ENCODE data around the gene FAAP20. TPM values are rescaled to one million over a fixed set of nuclear protein-coding genes. Genes with fewer than 3 reads are reported as not detected.
A peak's percentile ranks its signal among the peaks of the same experiment; 100 is the strongest.

FAAP20 gene
- total and polyA plus RNA-seq, 2 experiments from 2014 or later: 79.1 to 167 TPM

- ATAC-seq (no peak), DNase-seq (ENCODE audit: low spot score) (no peak)
Observed at GRCh38 chr1:2163205-2163604, 31.4 kb downstream of the FAAP20 start.

GRCh38 chr1:2160451-2161300 lies 33.9 kb downstream of the FAAP20 start:
- H3K9me2 ChIP-seq (ENCODE audit: insufficient read depth): no peaks in the 10 kb centered on the region
- no peaks in the 10 kb centered on the region; the same call in 1 of the 2 replicates for H3F3A ChIP-seq (replicated peaks; ENCODE audit: low read depth)
- H3K27me3 ChIP-seq (ENCODE audit: insufficient read depth): no peaks in the 10 kb centered on the region
- Mint-ChIP-seq H3K27ac (no peak overlapping the region), H3K36me3 (ENCODE audit: low read depth) (peaks cover 31% of the 10 kb centered on the region), H3K4me1 (no peaks in the 10 kb centered on the region), H3K9me3 (no peaks in the 10 kb centered on the region), H3K27me3 (ENCODE audit: insufficient read depth, low read depth, poor library complexity) (peaks cover 5% of the 10 kb centered on the region), H3K4me3 (no peak overlapping the region)
- H3K27ac ChIP-seq (ENCODE audit: low read depth): no peak overlapping the region
- H4K20me1 ChIP-seq (replicated peaks; ENCODE audit: insufficient read depth): no peaks in the 10 kb centered on the region; the same call in none of the 2 replicates
- H3K79me2 ChIP-seq (replicated peaks; ENCODE audit: insufficient read depth): no peaks in the 10 kb centered on the region
- no peak overlapping the region for H2AFZ ChIP-seq
- H3K4me3 ChIP-seq: no peak overlapping the region
- H3K36me3 ChIP-seq (ENCODE audit: insufficient read depth): no peaks in the 10 kb centered on the region; the same call in 1 of the 2 replicates
- no peak overlapping the region for H3K4me2 ChIP-seq
- H3K4me1 ChIP-seq (ENCODE audit: insufficient read depth): 0 out of 2 replicates have a peak, but pooled peaks cover 3% of the 10 kb centered on the region
- ATAC-seq (no peak; the same call in 2 of the 3 replicates), DNase-seq (ENCODE audit: low spot score) (no peak)
- TF ChIP-seq REST (IDR thresholded peaks at IDR 0.05; ENCODE audit: unreplicated experiment) (no peak), POLR2AphosphoS5 (IDR thresholded peaks at IDR 0.05; ENCODE audit: low read depth) (no peak), JUNB (IDR thresholded peaks at IDR 0.05; ENCODE audit: unreplicated experiment) (no peak), ZNF331 (CRISPR knock-in tag; IDR thresholded peaks at IDR 0.05; ENCODE audit: low read depth) (no peak), EZH2phosphoT487 (IDR thresholded peaks at IDR 0.05; ENCODE audit: unreplicated experiment) (no peak), ZNF114 (CRISPR knock-in tag; IDR thresholded peaks at IDR 0.05) (no peak), STAT1 (IDR thresholded peaks at IDR 0.05; ENCODE audit: unreplicated experiment) (no peak), CREB1 (CRISPR knock-in tag; IDR thresholded peaks at IDR 0.05; ENCODE audit: low read depth) (no peak), EZH2 (IDR thresholded peaks at IDR 0.05; ENCODE audit: low read depth, unreplicated experiment) (no peak), ETS1 (IDR thresholded peaks at IDR 0.05) (no peak)

More at GRCh38 chr1:2163205-2163604, 31.4 kb downstream of the FAAP20 start:
- no peak overlapping the region for H3K4me3 ChIP-seq
- Mint-ChIP-seq H3K4me1 (peaks cover 2% of the 10 kb centered on the region; the same call in 1 of the 3 replicates), H3K9me3 (no peaks in the 10 kb centered on the region), H3K4me3 (no peak overlapping the region), H3K27me3 (ENCODE audit: insufficient read depth, low read depth, poor library complexity) (peaks cover 5% of the 10 kb centered on the region), H3K36me3 (ENCODE audit: low read depth) (peaks cover 20% of the 10 kb centered on the region), H3K27ac (peak overlapping the region; percentile 9; the same call in 1 of the 2 replicates)
- TF ChIP-seq NANOG (IDR thresholded peaks at IDR 0.05; ENCODE audit: borderline replicate concordance) (no peak), CREB1 (CRISPR knock-in tag; IDR thresholded peaks at IDR 0.05; ENCODE audit: low read depth) (no peak), CTCF (conservative IDR thresholded peaks at IDR 0.05; ENCODE audit: low read depth in 2 of 2) (peak in 1 of 2 experiments; percentile 44; a peak in 2 of 4 replicates)
- H3K4me1 ChIP-seq (ENCODE audit: insufficient read depth): 0 out of 2 replicates have a peak, but pooled peaks cover 3% of the 10 kb centered on the region
- no peaks in the 10 kb centered on the region for H3K36me3 ChIP-seq (ENCODE audit: insufficient read depth)
- H3K9me2 ChIP-seq (ENCODE audit: insufficient read depth): no peaks in the 10 kb centered on the region
- H3K79me2 ChIP-seq (replicated peaks; ENCODE audit: insufficient read depth): no peaks in the 10 kb centered on the region
- H3F3A ChIP-seq (replicated peaks; ENCODE audit: low read depth): peaks cover 3% of the 10 kb centered on the region; the same call in 1 of the 2 replicates
- no peak overlapping the region for H3K4me2 ChIP-seq
- no peak overlapping the region for H2AFZ ChIP-seq
- no peak overlapping the region for H3K27ac ChIP-seq (ENCODE audit: low read depth)
- no peaks in the 10 kb centered on the region for H3K27me3 ChIP-seq (ENCODE audit: insufficient read depth)
- no peaks in the 10 kb centered on the region; the same call in 1 of the 2 replicates for H4K20me1 ChIP-seq (replicated peaks; ENCODE audit: insufficient read depth)
